Nephron progenitor cell (in vitro differentiated cells): Measurements from ENCODE around the gene CACNA1S.

ENCODE experiments used
- DNase-seq: peaks from one replicate; pipeline ENCODE4 v3.0.0; 2021
- H3K27ac Mint-ChIP-seq: 2 replicates; pipeline ENCODE4 v1.8.0; 2021; ENCODE audit warnings: mild to moderate bottlenecking, moderate library complexity, mixed read lengths
- H3K27me3 Mint-ChIP-seq: 2 replicates; pipeline ENCODE4 v1.8.0; 2021; ENCODE audit warnings: mild to moderate bottlenecking, low read depth, mixed read lengths; ENCODE audit not compliant: poor library complexity
- H3K36me3 Mint-ChIP-seq: 2 replicates; pipeline ENCODE4 v1.8.0; 2021; ENCODE audit warnings: low read depth, mixed read lengths
- H3K4me1 Mint-ChIP-seq: 2 replicates; pipeline ENCODE4 v1.8.0; 2021; ENCODE audit warnings: mixed read lengths
- H3K4me3 Mint-ChIP-seq: 2 replicates; pipeline ENCODE4 v1.8.0; 2021; ENCODE audit warnings: mild to moderate bottlenecking, moderate library complexity, mixed read lengths
- H3K9me3 Mint-ChIP-seq: 2 replicates; pipeline ENCODE4 v1.8.0; 2021; ENCODE audit warnings: mild to moderate bottlenecking, moderate library complexity, mixed read lengths
- TF ChIP-seq, protein P1 (sequence below): fragments of 200-600 bp; sonication (generic); IDR thresholded peaks from 2 replicates; pipeline ENCODE4 v1.5.0; 2021; ENCODE audit warnings: antibody characterized with exemption

CACNA1S gene

DNA sequence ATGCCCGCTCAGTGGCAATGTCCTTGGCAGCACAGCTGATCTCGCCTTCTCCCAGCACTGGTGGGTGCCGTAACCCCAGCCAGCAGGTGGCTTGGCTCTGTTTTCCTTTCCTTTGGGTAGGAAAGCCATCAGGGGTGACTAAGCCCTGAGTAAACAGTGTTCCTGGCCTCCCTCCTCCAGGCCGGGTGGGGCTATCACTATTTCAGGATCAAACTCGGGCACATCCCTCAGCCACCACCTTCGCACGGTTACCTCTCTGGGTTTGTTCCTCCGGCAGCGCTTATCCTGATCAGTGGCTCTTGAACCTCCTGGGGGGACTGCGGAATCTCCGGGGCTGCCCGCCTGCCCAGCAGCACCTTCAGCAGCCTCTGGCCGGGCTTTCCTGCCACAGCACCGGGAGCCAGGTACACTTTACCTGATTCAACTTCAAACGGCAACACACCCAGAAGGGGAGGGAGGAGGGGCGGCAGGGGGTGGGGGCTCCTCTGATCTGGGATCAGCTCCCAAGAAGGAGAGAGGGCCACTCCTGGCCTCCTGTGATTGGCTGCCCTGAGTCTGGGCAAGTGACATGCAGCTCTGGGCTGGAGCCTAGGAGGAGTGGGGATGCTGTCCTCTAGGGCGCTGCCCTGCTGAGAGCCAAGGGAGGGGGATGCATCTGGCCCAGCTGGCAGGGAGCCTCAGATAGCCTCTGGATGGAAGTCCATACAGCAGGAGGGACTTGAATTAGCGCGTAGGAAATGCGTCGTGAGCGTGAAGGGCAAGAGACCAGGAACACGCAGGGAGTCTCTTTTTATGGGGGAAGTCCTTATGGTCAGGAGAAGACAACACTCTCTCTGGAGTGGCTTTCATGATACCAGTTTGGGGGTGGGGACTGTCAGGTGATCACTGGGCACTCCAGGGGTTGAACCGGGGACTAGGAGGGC is 14.9 kb upstream of the CACNA1S start, which contains the start of gene ASCL5:
Gene ASCL5 (minus strand): TSS at position 353 of the 923 bp plus-strand sequence. CDS start 11,812 bp downstream, outside the sequence.
- no peak within 1 kb of the TSS for H3K27ac Mint-ChIP-seq
- H3K4me1 Mint-ChIP-seq, result peaks cover 34% of the 10 kb centered on the region

DNA sequence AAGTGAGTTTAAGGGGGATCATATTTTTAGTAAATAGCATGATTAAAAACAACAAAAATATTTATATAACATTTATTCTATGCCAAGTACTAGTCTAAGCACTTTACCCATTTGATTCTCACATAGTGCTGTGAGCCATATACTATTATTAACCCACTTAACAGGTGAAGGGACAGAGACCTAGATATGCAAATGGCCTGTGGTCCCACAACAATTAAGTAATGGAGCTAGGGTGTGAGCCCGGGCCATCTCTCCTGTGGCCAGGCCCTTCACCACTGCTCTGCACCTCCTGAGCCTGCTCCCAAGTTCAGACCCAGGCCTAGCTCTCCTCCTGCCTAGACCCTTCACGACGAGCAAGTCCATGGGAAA is 14.2 kb upstream of the CACNA1S start:
- Mint-ChIP-seq H3K4me3 (no peak overlapping the region), H3K36me3 (peaks cover 2% of the 10 kb centered on the region)

More for the DNA sequence above, 14.9 kb upstream of the CACNA1S start, which contains the start of gene ASCL5:
- no peak within 1 kb of the TSS for H3K4me3 Mint-ChIP-seq
- TF ChIP-seq, protein P1, sequence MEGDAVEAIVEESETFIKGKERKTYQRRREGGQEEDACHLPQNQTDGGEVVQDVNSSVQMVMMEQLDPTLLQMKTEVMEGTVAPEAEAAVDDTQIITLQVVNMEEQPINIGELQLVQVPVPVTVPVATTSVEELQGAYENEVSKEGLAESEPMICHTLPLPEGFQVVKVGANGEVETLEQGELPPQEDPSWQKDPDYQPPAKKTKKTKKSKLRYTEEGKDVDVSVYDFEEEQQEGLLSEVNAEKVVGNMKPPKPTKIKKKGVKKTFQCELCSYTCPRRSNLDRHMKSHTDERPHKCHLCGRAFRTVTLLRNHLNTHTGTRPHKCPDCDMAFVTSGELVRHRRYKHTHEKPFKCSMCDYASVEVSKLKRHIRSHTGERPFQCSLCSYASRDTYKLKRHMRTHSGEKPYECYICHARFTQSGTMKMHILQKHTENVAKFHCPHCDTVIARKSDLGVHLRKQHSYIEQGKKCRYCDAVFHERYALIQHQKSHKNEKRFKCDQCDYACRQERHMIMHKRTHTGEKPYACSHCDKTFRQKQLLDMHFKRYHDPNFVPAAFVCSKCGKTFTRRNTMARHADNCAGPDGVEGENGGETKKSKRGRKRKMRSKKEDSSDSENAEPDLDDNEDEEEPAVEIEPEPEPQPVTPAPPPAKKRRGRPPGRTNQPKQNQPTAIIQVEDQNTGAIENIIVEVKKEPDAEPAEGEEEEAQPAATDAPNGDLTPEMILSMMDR, result no peak
- peaks cover 39% of the 10 kb centered on the region for H3K27me3 Mint-ChIP-seq
- DNase-seq, result no peak
- peaks cover 4% of the 10 kb centered on the region for H3K9me3 Mint-ChIP-seq
- peaks cover 9% of the 10 kb centered on the region for H3K36me3 Mint-ChIP-seq

DNA sequence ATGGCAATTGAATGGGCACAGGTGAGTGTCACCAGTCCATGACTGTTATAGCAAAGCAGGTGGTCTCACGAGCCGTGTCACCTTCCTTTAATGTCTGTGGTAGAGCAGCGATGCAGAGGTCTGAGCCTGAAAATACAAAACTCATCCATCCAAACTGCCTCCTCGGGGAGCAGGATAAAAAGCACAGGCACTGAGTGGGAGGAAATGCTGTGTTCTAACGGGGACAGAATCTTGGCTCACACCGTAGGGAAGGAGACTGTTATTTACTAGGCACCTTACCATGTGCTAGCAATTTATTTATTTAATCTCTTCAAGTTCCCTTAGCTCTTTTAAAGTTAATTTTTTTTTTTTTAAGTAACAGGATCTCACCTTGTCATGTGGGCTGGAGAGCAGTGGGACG is 13.6 kb upstream of the CACNA1S start:
- Mint-ChIP-seq H3K27me3 (peaks cover 41% of the 10 kb centered on the region), H3K4me3 (no peak overlapping the region), H3K36me3 (no peaks in the 10 kb centered on the region), H3K27ac (no peak overlapping the region), H3K4me1 (peaks cover 26% of the 10 kb centered on the region), H3K9me3 (peaks cover 4% of the 10 kb centered on the region)
- TF ChIP-seq, protein P1, result no peak
- no peak for DNase-seq

More for the DNA sequence above, 14.2 kb upstream of the CACNA1S start:
- TF ChIP-seq, protein P1, result no peak
- no peak overlapping the region for H3K27ac Mint-ChIP-seq
- peaks cover 4% of the 10 kb centered on the region for H3K9me3 Mint-ChIP-seq
- H3K27me3 Mint-ChIP-seq, result peaks cover 41% of the 10 kb centered on the region
- DNase-seq, result no peak
- H3K4me1 Mint-ChIP-seq, result peaks cover 30% of the 10 kb centered on the region

- Mint-ChIP-seq H3K4me3 (no peak overlapping the region), H3K4me1 (peaks cover 26% of the 10 kb centered on the region), H3K27me3 (peaks cover 44% of the 10 kb centered on the region), H3K9me3 (peaks cover under 1% of the 10 kb centered on the region), H3K36me3 (no peaks in the 10 kb centered on the region), H3K27ac (no peak overlapping the region)
- TF ChIP-seq, protein P1, result no peak
- no peak for DNase-seq
Measured at GRCh38 chr1:201125019-201125418, 12.8 kb upstream of the CACNA1S start.

DNA sequence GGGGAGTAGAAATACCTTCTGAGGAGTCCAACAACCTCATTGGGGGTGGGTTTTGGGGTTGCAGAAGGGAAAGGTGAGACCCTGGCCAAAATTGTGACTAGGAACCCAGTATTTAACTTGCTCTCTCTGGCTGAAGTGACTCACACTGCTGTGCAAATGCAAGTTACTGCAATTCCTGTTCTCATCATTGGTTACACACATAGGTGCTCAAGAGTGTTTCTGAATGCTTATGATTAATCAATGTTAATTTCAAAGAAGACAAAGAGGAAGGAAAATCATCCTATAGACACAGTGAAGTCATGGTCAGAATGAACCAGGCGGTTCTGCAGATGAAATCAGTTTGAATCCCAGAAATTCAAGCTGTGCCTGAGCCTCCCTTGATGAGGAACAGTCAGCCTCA is 11.6 kb upstream of the CACNA1S start:
- Mint-ChIP-seq H3K4me3 (no peak overlapping the region), H3K4me1 (peaks cover 26% of the 10 kb centered on the region), H3K9me3 (no peaks in the 10 kb centered on the region), H3K27ac (no peak overlapping the region), H3K27me3 (peaks cover 51% of the 10 kb centered on the region), H3K36me3 (no peaks in the 10 kb centered on the region)
- TF ChIP-seq, protein P1, result no peak
- no peak for DNase-seq
